Uterus (tissue), 4 donors: ENCODE data around the gene MTFR1L. TPM values are rescaled to one million over a fixed set of nuclear protein-coding genes. Genes with fewer than 3 reads are reported as not detected.

Experiments
- DNase-seq, 2 donors: peaks; one replicate each; pipeline ENCODE4 v3.0.0-alpha.2; 2019 to 2020
- H3K27ac ChIP-seq, 2 donors: fragments of 200-600 bp; sonication (generic); 1 replicate in 1 of 2; 2 replicates in 1 of 2; pipeline ENCODE4 v1.5.1; 2016 to 2018
- H3K27me3 ChIP-seq, 2 donors: fragments of 200-600 bp; sonication (generic); one replicate each; pipeline ENCODE4 v1.5.1; 2018 to 2019; ENCODE audit warnings: control low read depth in 1 of 2
- H3K36me3 ChIP-seq, 2 donors: fragments of 200-600 bp; sonication (generic); one replicate each; pipeline ENCODE4 v1.5.1; 2019; ENCODE audit warnings: control low read depth in 1 of 2
- H3K4me1 ChIP-seq, 2 donors: fragments of 200-600 bp; sonication (generic); one replicate each; pipeline ENCODE4 v1.5.1; 2018 to 2019; ENCODE audit warnings: control low read depth in 1 of 2
- H3K4me3 ChIP-seq, 2 donors: fragments of 200-600 bp; sonication (generic); 1 replicate in 1 of 2; 2 replicates in 1 of 2; pipeline ENCODE4 v1.5.1; 2018 to 2019; ENCODE audit warnings: mild to moderate bottlenecking in 1 of 2
- H3K9me3 ChIP-seq, 2 donors: fragments of 200-600 bp; sonication (generic); one replicate each; pipeline ENCODE4 v1.5.1; 2019; ENCODE audit warnings: control low read depth in 1 of 2
- POLR2A ChIP-seq, 2 donors: fragments of 450-650 bp; IDR thresholded peaks; one replicate each; pipeline ENCODE4 v1.6.1; 2016; ENCODE audit warnings: antibody characterized with exemption in 2 of 2, mild to moderate bottlenecking in 1 of 2, moderate library complexity in 1 of 2
- intact Hi-C: fragments of 100-400 bp; cut with DNase I; formaldehyde crosslinking; loops from one replicate; pipeline ENCODE4 v1.15.1; 2023; ENCODE audit warnings: low total_unique reads
- total RNA-seq, 4 donors: library from RNA; depleted of rRNA in 3 of 4; stranded (reverse); fragments of >200 nt in 3 of 4; gene quantifications; one replicate each; pipeline versions ENCODE4 v1.1.0 to v1.2.4, GENCODE V29; 2014 to 2023
- TF ChIP-seq, protein P1 (sequence below), 4 experiments: fragments of 200-600 bp in 2 of 4; fragments of 450-650 bp in 2 of 4; sonication (generic) in 2 of 4; IDR thresholded peaks; one replicate each; pipeline ENCODE4 v1.5.1; 2016 to 2019; ENCODE audit warnings: antibody characterized with exemption in 4 of 4, mild to moderate bottlenecking in 2 of 4, moderate library complexity in 1 of 4
- donor health status: DM: yes; HTN: yes; CAD: no.

MTFR1L gene
- total RNA-seq, 4 donors from 2014 or later: 51.5 to 106 (median 63.7) TPM

DNA sequence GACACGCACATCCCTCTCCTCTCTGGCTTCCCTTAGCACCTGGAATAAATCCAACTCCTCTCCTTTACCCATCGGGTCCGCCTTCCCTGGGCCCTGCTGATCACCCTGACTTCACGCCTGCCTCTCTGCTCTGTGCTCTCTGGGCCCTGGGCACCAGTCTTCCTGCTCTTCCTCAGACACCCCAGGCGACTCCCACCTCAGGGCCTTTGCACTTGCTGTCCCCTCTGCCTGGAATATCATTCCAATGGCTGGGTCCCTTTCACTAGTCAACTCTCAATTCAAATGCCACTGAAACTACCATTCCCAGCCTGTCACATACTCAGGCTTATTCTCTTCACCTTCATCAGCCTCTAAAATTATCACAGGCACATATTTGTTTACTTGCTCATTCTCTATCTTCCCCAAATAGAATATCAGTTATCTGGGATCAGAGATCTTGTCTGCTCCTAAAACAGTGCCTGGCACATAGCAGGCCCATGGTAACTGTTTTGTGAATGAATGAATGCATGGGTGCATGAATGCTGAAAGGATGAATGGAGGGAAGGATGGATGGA lies 47.0 kb upstream of the MTFR1L start:
- TF ChIP-seq POLR2A (IDR thresholded peaks at IDR 0.05): no peak
- TF ChIP-seq, protein P1, sequence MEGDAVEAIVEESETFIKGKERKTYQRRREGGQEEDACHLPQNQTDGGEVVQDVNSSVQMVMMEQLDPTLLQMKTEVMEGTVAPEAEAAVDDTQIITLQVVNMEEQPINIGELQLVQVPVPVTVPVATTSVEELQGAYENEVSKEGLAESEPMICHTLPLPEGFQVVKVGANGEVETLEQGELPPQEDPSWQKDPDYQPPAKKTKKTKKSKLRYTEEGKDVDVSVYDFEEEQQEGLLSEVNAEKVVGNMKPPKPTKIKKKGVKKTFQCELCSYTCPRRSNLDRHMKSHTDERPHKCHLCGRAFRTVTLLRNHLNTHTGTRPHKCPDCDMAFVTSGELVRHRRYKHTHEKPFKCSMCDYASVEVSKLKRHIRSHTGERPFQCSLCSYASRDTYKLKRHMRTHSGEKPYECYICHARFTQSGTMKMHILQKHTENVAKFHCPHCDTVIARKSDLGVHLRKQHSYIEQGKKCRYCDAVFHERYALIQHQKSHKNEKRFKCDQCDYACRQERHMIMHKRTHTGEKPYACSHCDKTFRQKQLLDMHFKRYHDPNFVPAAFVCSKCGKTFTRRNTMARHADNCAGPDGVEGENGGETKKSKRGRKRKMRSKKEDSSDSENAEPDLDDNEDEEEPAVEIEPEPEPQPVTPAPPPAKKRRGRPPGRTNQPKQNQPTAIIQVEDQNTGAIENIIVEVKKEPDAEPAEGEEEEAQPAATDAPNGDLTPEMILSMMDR (IDR thresholded peaks at IDR 0.05): no peak
- no peak for DNase-seq

DNA sequence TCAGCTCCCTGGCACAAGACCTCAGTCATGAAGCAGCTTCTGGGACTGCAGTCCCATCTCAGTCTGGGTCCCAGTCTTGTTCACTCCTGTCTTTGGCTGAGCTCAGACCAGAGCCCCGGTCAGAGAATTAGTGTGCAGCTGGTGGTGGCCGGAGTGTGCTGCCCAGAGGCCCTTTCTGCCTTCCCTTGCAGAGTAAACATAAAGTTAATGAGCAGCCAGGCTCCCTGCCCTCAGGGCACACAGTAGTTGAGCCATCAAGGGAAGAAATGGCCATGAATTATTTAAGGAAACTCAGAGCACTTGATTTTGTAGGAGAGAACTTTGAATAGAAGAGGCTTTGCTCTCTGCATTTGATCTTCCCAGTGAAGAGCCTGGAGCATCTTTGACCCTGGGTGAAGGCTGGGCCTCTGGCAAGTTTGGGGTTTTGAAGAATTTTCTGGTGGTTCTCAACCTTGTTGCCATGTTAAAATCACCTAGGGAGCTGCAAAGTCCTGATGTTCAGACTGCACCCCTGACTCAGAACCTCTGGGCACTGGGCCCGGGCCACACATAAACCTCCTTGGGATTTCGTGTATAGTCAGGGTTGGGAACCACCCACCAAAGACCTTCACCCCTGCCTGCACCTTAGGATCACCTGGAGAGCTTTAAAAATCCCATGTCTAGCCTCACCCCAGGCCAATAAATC lies 46.2 kb upstream of the MTFR1L start:
- intact Hi-C loops: no loop called here
- DNase-seq: no peak
- Histone ChIP-seq H3K36me3 (no peaks in the 10 kb centered on the region), H3K27ac (no peak overlapping the region), H3K4me3 (no peak overlapping the region), H3K27me3 (no peaks in the 10 kb centered on the region), H3K4me1 (peaks cover 11 to 21% of the 10 kb centered on the region in 2 donors), H3K9me3 (no peaks in the 10 kb centered on the region)
- no peak for TF ChIP-seq POLR2A (IDR thresholded peaks at IDR 0.05)
- TF ChIP-seq, protein P1 (IDR thresholded peaks at IDR 0.05): no peak

More for the DNA sequence above, 47.0 kb upstream of the MTFR1L start:
- peaks cover 11 to 21% of the 10 kb centered on the region in 2 donors for H3K4me1 ChIP-seq
- H3K4me3 ChIP-seq: no peak overlapping the region
- intact Hi-C loops: no loop called here
- no peaks in the 10 kb centered on the region for H3K27me3 ChIP-seq
- no peaks in the 10 kb centered on the region for H3K36me3 ChIP-seq
- H3K27ac ChIP-seq: no peak overlapping the region
- H3K9me3 ChIP-seq: no peaks in the 10 kb centered on the region

GRCh38 chr1:25774206-25774803 lies 45.4 kb upstream of the MTFR1L start:
- intact Hi-C loops: no loop called here
- Histone ChIP-seq H3K9me3 (no peaks in the 10 kb centered on the region), H3K36me3 (no peaks in the 10 kb centered on the region), H3K4me3 (no peak overlapping the region), H3K4me1 (peaks cover 11 to 21% of the 10 kb centered on the region in 2 donors), H3K27ac (no peak overlapping the region), H3K27me3 (no peaks in the 10 kb centered on the region)
- TF ChIP-seq, protein P1 (IDR thresholded peaks at IDR 0.05): no peak
- TF ChIP-seq POLR2A (IDR thresholded peaks at IDR 0.05): no peak
- no peak for DNase-seq

DNA sequence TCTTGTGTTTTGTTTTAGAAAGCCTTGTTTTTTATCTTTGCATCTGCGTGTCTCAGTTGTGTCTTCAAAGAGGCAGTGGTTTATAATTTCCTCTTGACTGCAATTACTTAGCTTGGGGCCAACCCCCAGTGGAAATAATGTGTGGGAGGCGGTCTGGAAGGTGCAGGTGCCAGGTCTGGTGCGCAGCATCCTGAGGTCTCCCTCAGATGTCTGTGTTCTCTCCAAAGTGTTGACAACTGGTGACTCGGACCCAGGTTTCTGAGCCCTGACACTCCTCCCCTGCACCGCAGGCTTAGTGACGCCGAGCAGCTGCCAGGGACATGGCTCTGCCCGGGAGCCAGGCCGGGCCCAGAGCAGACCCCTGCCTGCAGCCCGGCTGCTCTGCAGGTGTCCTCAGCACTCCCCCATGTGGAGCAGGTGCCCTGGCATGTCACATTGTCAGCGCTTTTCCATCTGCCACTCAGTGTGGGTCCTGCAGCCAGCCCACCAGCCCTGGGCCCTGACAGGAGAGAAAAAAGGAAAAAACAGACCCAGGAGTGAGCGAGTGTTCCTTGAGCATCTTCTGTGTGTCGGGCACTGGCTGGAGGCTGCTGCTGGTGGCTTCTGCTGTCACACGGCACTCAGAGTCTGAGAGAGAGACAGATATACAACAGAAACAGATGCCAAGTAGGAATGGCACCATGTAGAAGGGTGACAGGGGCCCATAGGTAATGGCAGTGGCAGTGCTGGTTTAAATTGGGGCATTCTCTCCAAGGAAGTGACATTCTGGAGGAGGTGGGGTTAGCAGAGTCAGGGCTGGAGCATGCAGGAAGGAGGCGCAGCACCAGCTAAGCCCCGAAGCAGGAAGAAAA lies 44.6 kb upstream of the MTFR1L start:
- H3K9me3 ChIP-seq: no peaks in the 10 kb centered on the region
- no peak for TF ChIP-seq POLR2A (IDR thresholded peaks at IDR 0.05)
- TF ChIP-seq, protein P1 (IDR thresholded peaks at IDR 0.05): no peak
- intact Hi-C loops: no loop called here
- peaks cover 11 to 14% of the 10 kb centered on the region in 2 donors for H3K4me1 ChIP-seq
- H3K27ac ChIP-seq: no peak overlapping the region
- H3K4me3 ChIP-seq: no peak overlapping the region
- no peaks in the 10 kb centered on the region for H3K36me3 ChIP-seq
- H3K27me3 ChIP-seq: no peaks in the 10 kb centered on the region
- no peak for DNase-seq
